ENCODE measurements around the gene PP2D1.

DNA sequence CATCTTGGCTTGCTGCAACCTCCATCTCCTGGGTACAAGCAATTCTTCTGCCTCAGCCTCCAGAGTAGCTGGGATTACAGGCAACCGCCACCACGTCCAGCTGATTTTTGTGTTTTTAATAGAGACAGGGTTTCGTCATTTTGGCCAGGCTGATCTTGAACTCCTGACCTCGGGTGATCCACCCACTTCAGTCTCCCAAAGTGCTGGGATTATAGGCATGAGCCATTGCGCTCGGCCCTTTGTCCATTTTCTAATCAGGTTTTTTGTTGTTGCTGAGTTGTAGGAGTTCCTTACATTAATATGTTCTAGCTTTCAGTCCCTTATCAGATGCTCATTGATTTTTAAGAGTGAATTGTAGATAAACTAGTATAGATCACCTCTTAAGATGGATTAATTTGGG lies 44.9 kb downstream of the PP2D1 start:
- TF ChIP-seq CTCF (IDR thresholded peaks at IDR 0.05) (no peak), EP300 (IDR thresholded peaks at IDR 0.05) (no peak)

Data from tibial nerve (tissue), 4 donors.